Neural cell (in vitro differentiated cells): ENCODE data around the gene BICC1. TPM values are rescaled to one million over a fixed set of nuclear protein-coding genes. Genes with fewer than 3 reads are reported as not detected.

Source experiments
- H2AFZ ChIP-seq: fragments of 200-600, 300-800 bp; sonication (generic), shearing (Covaris generic); 2 replicates; pipeline ENCODE4 v1.6.0; 2014; ENCODE audit warnings: low read depth, mild to moderate bottlenecking, antibody characterized with exemption, low read length, moderate library complexity
- H3F3A ChIP-seq: fragments of 200-600 bp; shearing (Covaris generic); 2 replicates; pipeline ENCODE4 v1.6.1; 2016; ENCODE audit warnings: mild to moderate bottlenecking, moderate library complexity, mixed read lengths, antibody characterized with exemption, low read length; ENCODE audit not compliant: insufficient read depth, poor library complexity, severe bottlenecking
- H3K27ac ChIP-seq: fragments of 200-600, 300-800 bp; sonication (generic), shearing (Covaris generic); 2 replicates; pipeline ENCODE4 v1.5.1; 2014; ENCODE audit warnings: mild to moderate bottlenecking, low read length, moderate library complexity
- H3K27me3 ChIP-seq: fragments of 300-800, 200-600 bp; sonication (generic), shearing (Covaris generic); 2 replicates; pipeline ENCODE4 v1.6.0; 2014; ENCODE audit warnings: mild to moderate bottlenecking, low read depth, low read length, moderate library complexity; ENCODE audit not compliant: insufficient read depth
- H3K36me3 ChIP-seq: fragments of 300-800, 200-600 bp; sonication (generic), shearing (Covaris generic); 2 replicates; pipeline ENCODE4 v1.5.1; 2014; ENCODE audit warnings: mild to moderate bottlenecking, antibody characterized with exemption, low read length, moderate library complexity; ENCODE audit not compliant: insufficient read depth
- H3K4me2 ChIP-seq: fragments of 300-800, 200-600 bp; sonication (generic), shearing (Covaris generic); 2 replicates; pipeline ENCODE4 v1.6.0; 2014; ENCODE audit warnings: mild to moderate bottlenecking, low read length
- H3K4me3 ChIP-seq: fragments of 300-800, 200-600 bp; sonication (generic), shearing (Covaris generic); 2 replicates; pipeline ENCODE4 v1.5.1; 2014; ENCODE audit warnings: mild to moderate bottlenecking, low read length, moderate library complexity
- H3K79me2 ChIP-seq: fragments of 200-600 bp; shearing (Covaris generic); replicated peaks from 2 replicates; pipeline ENCODE4 v1.6.0; 2014; ENCODE audit warnings: mild to moderate bottlenecking, low read length, moderate library complexity; ENCODE audit not compliant: insufficient read depth
- H3K9ac ChIP-seq: fragments of 300-800, 200-600 bp; sonication (generic), shearing (Covaris generic); 2 replicates; pipeline ENCODE4 v1.6.1; 2016; ENCODE audit warnings: mild to moderate bottlenecking, low read length, mixed read lengths
- H3K9me2 ChIP-seq: fragments of 200-600 bp; shearing (Covaris generic); 2 replicates; pipeline ENCODE4 v1.6.1; 2016; ENCODE audit warnings: mild to moderate bottlenecking, low read length, mixed read lengths; ENCODE audit not compliant: insufficient read depth
- H3K9me3 ChIP-seq: fragments of 200-600, 300-800 bp; sonication (generic), shearing (Covaris generic); 2 replicates; pipeline ENCODE4 v1.6.1; 2016; ENCODE audit warnings: mild to moderate bottlenecking, mixed run types, low read length, moderate library complexity, mixed read lengths
- H4K20me1 ChIP-seq: fragments of 200-600 bp; shearing (Covaris generic); 2 replicates; pipeline ENCODE4 v1.6.1; 2016; ENCODE audit warnings: mild to moderate bottlenecking, mixed run types; ENCODE audit not compliant: insufficient read depth
- CTCF ChIP-seq: fragments of 450-650 bp; IDR thresholded peaks from 2 replicates; pipeline ENCODE4 v1.5.1; 2014; ENCODE audit warnings: antibody characterized with exemption, mild to moderate bottlenecking, moderate library complexity; ENCODE audit not compliant: poor library complexity, severe bottlenecking
- EP300 ChIP-seq: fragments of 450-650 bp; conservative IDR thresholded peaks from 2 replicates; pipeline ENCODE4 v1.6.1; 2014; ENCODE audit warnings: antibody characterized with exemption, mild to moderate bottlenecking, moderate library complexity; ENCODE audit not compliant: poor library complexity, severe bottlenecking
- EZH2 ChIP-seq: fragments of 200-600, 300-800 bp; shearing (Covaris generic), sonication (generic); IDR thresholded peaks from 2 replicates; pipeline ENCODE4 v1.6.1; 2014; ENCODE audit warnings: antibody characterized with exemption, low read length, borderline replicate concordance, mild to moderate bottlenecking; ENCODE audit not compliant: insufficient read depth, poor library complexity, severe bottlenecking
- MXI1 ChIP-seq: fragments of 450-650 bp; conservative IDR thresholded peaks from 2 replicates; pipeline ENCODE4 v1.6.1; 2014; ENCODE audit warnings: antibody characterized with exemption, mild to moderate bottlenecking; ENCODE audit not compliant: poor library complexity, severe bottlenecking
- POLR2AphosphoS5 ChIP-seq: IDR thresholded peaks from 2 replicates; pipeline ENCODE4 v1.6.1; 2012
- RAD21 ChIP-seq: fragments of 450-650 bp; conservative IDR thresholded peaks from 2 replicates; pipeline ENCODE4 v1.6.1; 2014; ENCODE audit warnings: antibody characterized with exemption, mild to moderate bottlenecking, moderate library complexity
- REST ChIP-seq: IDR thresholded peaks from 2 replicates; pipeline ENCODE4 v1.6.1; 2012; ENCODE audit warnings: borderline replicate concordance
- SMC3 ChIP-seq: fragments of 450-650 bp; conservative IDR thresholded peaks from 2 replicates; pipeline ENCODE4 v1.6.1; 2014; ENCODE audit warnings: antibody characterized with exemption, mild to moderate bottlenecking, moderate library complexity; ENCODE audit not compliant: poor library complexity
- TAF1 ChIP-seq: IDR thresholded peaks from 2 replicates; pipeline ENCODE4 v1.6.1; 2012; ENCODE audit warnings: low read depth
- polyA plus RNA-seq: library from polyadenylated mRNA; depleted of rRNA; stranded (reverse); fragments of >200 nt; gene quantifications from 2 replicates; pipeline ENCODE4 v1.2.3, GENCODE V29; 2014

The BICC1 gene
- polyA plus RNA-seq, 1 donor from 2014 or later = 7.6 TPM

- no peak overlapping the region for H3K4me2 ChIP-seq
- H3K27ac ChIP-seq = no peak overlapping the region
- H3K27me3 ChIP-seq = no peaks in the 10 kb centered on the region
Measured at GRCh38 chr10:58642283-58642682, 129.6 kb downstream of the BICC1 start.

GRCh38 chr10:58642916-58643428 lies 130.3 kb downstream of the BICC1 start:
- Histone ChIP-seq H3K4me3 (no peak overlapping the region), H3K9me3 (no peaks in the 10 kb centered on the region), H3K79me2 (no peaks in the 10 kb centered on the region), H3K27me3 (no peaks in the 10 kb centered on the region), H2AFZ (no peak overlapping the region), H3F3A (no peaks in the 10 kb centered on the region), H3K9me2 (no peaks in the 10 kb centered on the region), H3K9ac (no peak overlapping the region), H4K20me1 (no peaks in the 10 kb centered on the region), H3K4me2 (no peak overlapping the region), H3K36me3 (no peaks in the 10 kb centered on the region), H3K27ac (no peak overlapping the region)
- TF ChIP-seq EZH2 (no peak), POLR2AphosphoS5 (no peak), EP300 (no peak), REST (no peak), SMC3 (no peak), MXI1 (no peak), TAF1 (no peak), CTCF (no peak), RAD21 (no peak)

More at GRCh38 chr10:58642283-58642682, 129.6 kb downstream of the BICC1 start:
- Histone ChIP-seq H3K36me3 (no peaks in the 10 kb centered on the region), H3K4me3 (no peak overlapping the region), H2AFZ (no peak overlapping the region), H3K9me3 (no peaks in the 10 kb centered on the region), H4K20me1 (no peaks in the 10 kb centered on the region), H3F3A (no peaks in the 10 kb centered on the region), H3K9ac (no peak overlapping the region), H3K79me2 (no peaks in the 10 kb centered on the region), H3K9me2 (no peaks in the 10 kb centered on the region)
- TF ChIP-seq EZH2 (no peak), MXI1 (no peak), POLR2AphosphoS5 (no peak)

- no peaks in the 10 kb centered on the region for H3K9me2 ChIP-seq
- no peak for TF ChIP-seq RAD21
- no peak for TF ChIP-seq CTCF
- TF ChIP-seq POLR2AphosphoS5 = no peak
- no peak for TF ChIP-seq SMC3
- no peak for TF ChIP-seq MXI1
- no peak for TF ChIP-seq EZH2
- no peak overlapping the region for H3K9ac ChIP-seq
- H3K79me2 ChIP-seq = no peaks in the 10 kb centered on the region
- H3K9me3 ChIP-seq = no peaks in the 10 kb centered on the region
- no peak overlapping the region for H3K4me3 ChIP-seq
- no peak overlapping the region for H3K27ac ChIP-seq
- H3K27me3 ChIP-seq = no peaks in the 10 kb centered on the region
- H2AFZ ChIP-seq = no peak overlapping the region
- H3K36me3 ChIP-seq = no peaks in the 10 kb centered on the region
- no peaks in the 10 kb centered on the region for H3F3A ChIP-seq
- H3K4me2 ChIP-seq = no peak overlapping the region
- H4K20me1 ChIP-seq = no peaks in the 10 kb centered on the region
Measured at GRCh38 chr10:58644311-58644710, 131.6 kb downstream of the BICC1 start.
